ENCODE measurements around the gene ACOX2. TPM values are rescaled to one million over a fixed set of nuclear protein-coding genes. Genes with fewer than 3 reads are reported as not detected.

The ACOX2 gene
- total RNA-seq, 2 experiments from 2014 or later, result not detected

DNA sequence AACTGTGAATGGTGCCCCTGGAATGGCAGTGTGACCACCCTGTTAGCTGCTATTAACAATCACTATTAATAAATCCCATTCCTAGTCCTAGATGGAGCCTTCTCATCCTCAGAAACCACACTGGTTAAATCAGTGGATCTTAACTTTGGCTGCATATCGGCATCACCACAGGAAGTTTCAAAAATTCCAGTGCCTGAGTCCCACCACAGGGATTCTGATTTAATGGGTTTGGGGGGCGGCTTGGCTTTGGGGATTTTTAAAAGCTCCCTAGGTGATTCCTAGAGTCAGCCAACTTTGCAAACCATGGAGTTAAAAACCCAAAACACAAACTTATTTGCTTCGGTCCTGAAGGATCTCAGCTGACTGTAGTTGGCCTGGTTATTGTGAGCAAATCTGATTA, 37.1 kb upstream of the ACOX2 start:
- Histone ChIP-seq H3K27ac (ENCODE audit: low read depth, low read length, poor library complexity, severe bottlenecking) (no peak overlapping the region), H3K36me3 (ENCODE audit: insufficient read depth, low read length) (no peaks in the 10 kb centered on the region), H3K9me2 (ENCODE audit: insufficient read depth, low read length) (no peaks in the 10 kb centered on the region), H4K20me1 (ENCODE audit: insufficient read depth, low read length) (no peaks in the 10 kb centered on the region), H3K9me3 (ENCODE audit: low read length) (no peaks in the 10 kb centered on the region), H2AFZ (ENCODE audit: low read length) (no peak overlapping the region), H3K4me2 (ENCODE audit: low read length) (no peak overlapping the region), H3K79me2 (ENCODE audit: insufficient read depth, low read depth, low read length) (no peaks in the 10 kb centered on the region), H3K4me1 (ENCODE audit: insufficient read depth, low read length, poor library complexity, severe bottlenecking) (peaks cover 2% of the 10 kb centered on the region), H3K4me3 (ENCODE audit: low read depth, low read length, poor library complexity, severe bottlenecking) (no peak overlapping the region)
- CTCF ChIA-PET (ENCODE audit: unreplicated experiment), result interaction anchor here (0.5 to 1.0 kb wide), 2 partner anchors 99 to 491 kb away, joined by 4 read pairs; no protein-coding TSS in a partner anchor
- TF ChIP-seq EZH2phosphoT487 (IDR thresholded peaks at IDR 0.05; ENCODE audit: borderline replicate concordance, low read depth, low read length), result no peak
- TF ChIP-seq, protein P1, sequence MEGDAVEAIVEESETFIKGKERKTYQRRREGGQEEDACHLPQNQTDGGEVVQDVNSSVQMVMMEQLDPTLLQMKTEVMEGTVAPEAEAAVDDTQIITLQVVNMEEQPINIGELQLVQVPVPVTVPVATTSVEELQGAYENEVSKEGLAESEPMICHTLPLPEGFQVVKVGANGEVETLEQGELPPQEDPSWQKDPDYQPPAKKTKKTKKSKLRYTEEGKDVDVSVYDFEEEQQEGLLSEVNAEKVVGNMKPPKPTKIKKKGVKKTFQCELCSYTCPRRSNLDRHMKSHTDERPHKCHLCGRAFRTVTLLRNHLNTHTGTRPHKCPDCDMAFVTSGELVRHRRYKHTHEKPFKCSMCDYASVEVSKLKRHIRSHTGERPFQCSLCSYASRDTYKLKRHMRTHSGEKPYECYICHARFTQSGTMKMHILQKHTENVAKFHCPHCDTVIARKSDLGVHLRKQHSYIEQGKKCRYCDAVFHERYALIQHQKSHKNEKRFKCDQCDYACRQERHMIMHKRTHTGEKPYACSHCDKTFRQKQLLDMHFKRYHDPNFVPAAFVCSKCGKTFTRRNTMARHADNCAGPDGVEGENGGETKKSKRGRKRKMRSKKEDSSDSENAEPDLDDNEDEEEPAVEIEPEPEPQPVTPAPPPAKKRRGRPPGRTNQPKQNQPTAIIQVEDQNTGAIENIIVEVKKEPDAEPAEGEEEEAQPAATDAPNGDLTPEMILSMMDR (conservative IDR thresholded peaks at IDR 0.05; ENCODE audit: low read length), result no peak
- no TSS peak for BruUV-seq (replicated peaks)
- DNase-seq (ENCODE audit: low spot score), result no peak
- intact Hi-C loops (cut with micrococcal nuclease; ENCODE audit: unreplicated experiment), result no loop called here
- POLR2A ChIA-PET, result interaction anchor here (1.2 kb wide), 1 partner anchor 64 kb away, joined by 3 read pairs; no protein-coding TSS in a partner anchor

DNA sequence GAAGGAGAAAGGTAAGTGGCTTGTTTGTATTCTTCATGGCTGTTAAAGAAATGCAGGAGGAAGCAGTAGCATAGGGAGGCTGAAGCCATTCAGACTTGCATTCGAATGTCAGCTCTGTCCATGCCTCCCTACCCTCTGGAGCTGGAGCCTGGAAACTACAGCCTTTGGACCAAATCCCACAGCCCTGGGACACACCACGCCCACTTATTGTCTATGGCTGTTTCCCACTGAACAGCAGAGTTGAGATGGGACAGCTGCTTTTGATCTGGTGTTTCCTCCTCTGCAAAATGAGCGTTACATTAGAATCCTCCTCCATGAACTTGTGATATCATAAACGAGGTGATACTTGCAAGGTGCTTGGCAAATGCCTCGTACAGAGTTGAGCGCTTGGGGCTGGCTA, 36.6 kb upstream of the ACOX2 start:
- intact Hi-C loops (cut with micrococcal nuclease; ENCODE audit: unreplicated experiment), result no loop called here
- Histone ChIP-seq H2AFZ (ENCODE audit: low read length) (no peak overlapping the region), H4K20me1 (ENCODE audit: insufficient read depth, low read length) (no peaks in the 10 kb centered on the region), H3K4me3 (ENCODE audit: low read depth, low read length, poor library complexity, severe bottlenecking) (no peak overlapping the region), H3K27ac (ENCODE audit: low read depth, low read length, poor library complexity, severe bottlenecking) (no peak overlapping the region), H3K4me2 (ENCODE audit: low read length) (no peak overlapping the region), H3K79me2 (ENCODE audit: insufficient read depth, low read depth, low read length) (no peaks in the 10 kb centered on the region), H3K4me1 (ENCODE audit: insufficient read depth, low read length, poor library complexity, severe bottlenecking) (peaks cover 7% of the 10 kb centered on the region), H3K9me3 (ENCODE audit: low read length) (no peaks in the 10 kb centered on the region), H3K36me3 (ENCODE audit: insufficient read depth, low read length) (no peaks in the 10 kb centered on the region), H3K9me2 (ENCODE audit: insufficient read depth, low read length) (no peaks in the 10 kb centered on the region)
- BruUV-seq (replicated peaks), result no TSS peak
- POLR2A ChIA-PET, result no interaction called here
- TF ChIP-seq, protein P1 (conservative IDR thresholded peaks at IDR 0.05; ENCODE audit: low read length), result no peak
- no peak for TF ChIP-seq EZH2phosphoT487 (IDR thresholded peaks at IDR 0.05; ENCODE audit: borderline replicate concordance, low read depth, low read length)
- CTCF ChIA-PET (ENCODE audit: unreplicated experiment), result interaction anchor here (1.0 kb wide), 1 partner anchor 99 kb away, joined by 4 read pairs; no protein-coding TSS in a partner anchor
- no peak for DNase-seq (ENCODE audit: low spot score)

DNA sequence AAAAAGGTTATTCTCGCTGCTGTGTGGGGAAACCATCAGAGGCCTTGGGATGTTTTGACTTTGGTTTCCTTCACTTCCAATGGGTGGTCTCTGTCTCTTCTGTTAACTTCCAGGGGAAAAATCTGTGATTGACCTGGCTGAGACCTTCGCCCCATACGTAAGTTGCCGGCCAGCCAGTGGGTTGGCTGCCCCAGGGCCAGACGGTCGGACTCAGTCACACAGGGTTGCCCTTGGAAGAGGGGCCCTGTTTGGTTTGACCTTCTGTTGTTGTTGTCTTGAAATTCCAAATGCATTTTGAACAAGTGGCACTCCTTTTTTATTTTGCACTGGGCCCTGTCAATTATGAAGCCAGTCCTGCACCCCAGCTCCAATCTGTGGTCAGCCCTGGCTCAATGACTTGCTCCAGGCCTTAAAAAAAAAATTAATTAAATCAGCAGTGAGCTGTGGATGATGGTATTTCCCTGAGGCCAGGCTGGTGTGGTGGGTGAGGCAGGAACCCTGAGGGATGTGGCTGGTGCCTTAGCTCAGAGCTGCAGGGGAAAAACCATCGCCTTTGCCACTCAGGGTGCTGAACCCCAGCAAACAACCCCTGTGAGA, 35.7 kb upstream of the ACOX2 start:
- Histone ChIP-seq H3K4me3 (ENCODE audit: low read depth, low read length, poor library complexity, severe bottlenecking) (no peak overlapping the region), H3K36me3 (ENCODE audit: insufficient read depth, low read length) (no peaks in the 10 kb centered on the region), H3K4me1 (ENCODE audit: insufficient read depth, low read length, poor library complexity, severe bottlenecking) (peaks cover 7% of the 10 kb centered on the region), H2AFZ (ENCODE audit: low read length) (no peak overlapping the region), H3K9me2 (ENCODE audit: insufficient read depth, low read length) (no peaks in the 10 kb centered on the region), H3K9me3 (ENCODE audit: low read length) (no peaks in the 10 kb centered on the region), H3K27ac (ENCODE audit: low read depth, low read length, poor library complexity, severe bottlenecking) (no peak overlapping the region), H3K79me2 (ENCODE audit: insufficient read depth, low read depth, low read length) (no peaks in the 10 kb centered on the region), H4K20me1 (ENCODE audit: insufficient read depth, low read length) (no peaks in the 10 kb centered on the region), H3K4me2 (ENCODE audit: low read length) (no peak overlapping the region)
- POLR2A ChIA-PET, result no interaction called here
- no TSS peak for BruUV-seq (replicated peaks)
- intact Hi-C loops (cut with micrococcal nuclease; ENCODE audit: unreplicated experiment), result no loop called here
- TF ChIP-seq EZH2phosphoT487 (IDR thresholded peaks at IDR 0.05; ENCODE audit: borderline replicate concordance, low read depth, low read length), result no peak
- TF ChIP-seq, protein P1 (conservative IDR thresholded peaks at IDR 0.05; ENCODE audit: low read length), result no peak
- CTCF ChIA-PET (ENCODE audit: unreplicated experiment), result no interaction called here
- no peak for DNase-seq (ENCODE audit: low spot score)
